ENCODE data around the gene RFX1.

GRCh38 chr19:13983213-13983889 is 22.8 kb downstream of the RFX1 start:
- TF ChIP-seq, protein P1, sequence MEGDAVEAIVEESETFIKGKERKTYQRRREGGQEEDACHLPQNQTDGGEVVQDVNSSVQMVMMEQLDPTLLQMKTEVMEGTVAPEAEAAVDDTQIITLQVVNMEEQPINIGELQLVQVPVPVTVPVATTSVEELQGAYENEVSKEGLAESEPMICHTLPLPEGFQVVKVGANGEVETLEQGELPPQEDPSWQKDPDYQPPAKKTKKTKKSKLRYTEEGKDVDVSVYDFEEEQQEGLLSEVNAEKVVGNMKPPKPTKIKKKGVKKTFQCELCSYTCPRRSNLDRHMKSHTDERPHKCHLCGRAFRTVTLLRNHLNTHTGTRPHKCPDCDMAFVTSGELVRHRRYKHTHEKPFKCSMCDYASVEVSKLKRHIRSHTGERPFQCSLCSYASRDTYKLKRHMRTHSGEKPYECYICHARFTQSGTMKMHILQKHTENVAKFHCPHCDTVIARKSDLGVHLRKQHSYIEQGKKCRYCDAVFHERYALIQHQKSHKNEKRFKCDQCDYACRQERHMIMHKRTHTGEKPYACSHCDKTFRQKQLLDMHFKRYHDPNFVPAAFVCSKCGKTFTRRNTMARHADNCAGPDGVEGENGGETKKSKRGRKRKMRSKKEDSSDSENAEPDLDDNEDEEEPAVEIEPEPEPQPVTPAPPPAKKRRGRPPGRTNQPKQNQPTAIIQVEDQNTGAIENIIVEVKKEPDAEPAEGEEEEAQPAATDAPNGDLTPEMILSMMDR (conservative IDR thresholded peaks at IDR 0.05; ENCODE audit: low read length), result no peak
- no peak for TF ChIP-seq EZH2phosphoT487 (IDR thresholded peaks at IDR 0.05; ENCODE audit: borderline replicate concordance, low read depth, low read length)

Measured in OCI-LY7 (cell line).